Tibial nerve (tissue), 4 donors: ENCODE results near the gene FAHD1. TPM values are rescaled to one million over a fixed set of nuclear protein-coding genes. Genes with fewer than 3 reads are reported as not detected.

Experiments
- DNase-seq, 2 donors: peaks; one replicate each; pipeline ENCODE4 v3.0.0-alpha.2; 2019; ENCODE audit warnings: low spot score in 2 of 2
- H3K27ac ChIP-seq, 4 donors: fragments of 200-600 bp; sonication (generic) in 3 of 4; one replicate each; pipeline ENCODE4 v1.5.1; 2017 to 2019; ENCODE audit warnings: mild to moderate bottlenecking in 1 of 4
- H3K27me3 ChIP-seq, 2 donors: fragments of 200-600 bp; sonication (generic) in 1 of 2; one replicate each; pipeline versions ENCODE4 v1.5.1 to v1.6.0; 2017 to 2019
- H3K36me3 ChIP-seq, 3 donors: fragments of 200-600 bp; sonication (generic); one replicate each; pipeline ENCODE4 v1.5.1; 2018 to 2019
- H3K4me1 ChIP-seq, 4 donors: fragments of 200-600 bp; sonication (generic) in 3 of 4; one replicate each; pipeline ENCODE4 v1.5.1; 2017 to 2019
- H3K4me3 ChIP-seq, 4 donors: fragments of 200-600 bp; sonication (generic) in 3 of 4; one replicate each; pipeline ENCODE4 v1.5.1; 2017 to 2019; ENCODE audit warnings: mild to moderate bottlenecking in 1 of 4, moderate library complexity in 1 of 4
- H3K9me3 ChIP-seq, 4 donors: fragments of 200-600 bp; sonication (generic) in 3 of 4; one replicate each; pipeline ENCODE4 v1.5.1; 2017 to 2019
- EP300 ChIP-seq, 2 donors: sonication (generic); formaldehyde crosslinking; IDR thresholded peaks; one replicate each; pipeline ENCODE4 v1.6.1; 2017; ENCODE audit warnings: antibody characterized with exemption in 2 of 2, mild to moderate bottlenecking in 1 of 2
- POLR2A ChIP-seq, 2 donors: fragments of 450-650 bp; IDR thresholded peaks; one replicate each; pipeline ENCODE4 v1.6.1; 2017; ENCODE audit warnings: antibody characterized with exemption in 2 of 2, mild to moderate bottlenecking in 2 of 2, moderate library complexity in 2 of 2
- WGBS, 2 donors: methylation state at CpG; one replicate each; pipeline ENCODE4 v1.1.5; 2018; 5-methylcytosine and 5-hydroxymethylcytosine counted together
- total RNA-seq, 4 donors: library from RNA; depleted of rRNA; stranded (reverse); fragments of >200 nt; gene quantifications; one replicate each; pipeline ENCODE4 v1.1.0, GENCODE V29; 2016
- TF ChIP-seq, protein P1 (sequence below), 5 experiments: fragments of 200-600 bp in 3 of 5; fragments of 450-650 bp in 2 of 5; sonication (generic) in 3 of 5; IDR thresholded peaks; one replicate each; pipeline ENCODE4 v1.5.1; 2016 to 2019; ENCODE audit warnings: antibody characterized with exemption in 5 of 5, mild to moderate bottlenecking in 3 of 5, moderate library complexity in 2 of 5

The FAHD1 gene
- 10 to 100 TPM; 17.5 to 44.1 (median 33.7) TPM for total RNA-seq

DNA sequence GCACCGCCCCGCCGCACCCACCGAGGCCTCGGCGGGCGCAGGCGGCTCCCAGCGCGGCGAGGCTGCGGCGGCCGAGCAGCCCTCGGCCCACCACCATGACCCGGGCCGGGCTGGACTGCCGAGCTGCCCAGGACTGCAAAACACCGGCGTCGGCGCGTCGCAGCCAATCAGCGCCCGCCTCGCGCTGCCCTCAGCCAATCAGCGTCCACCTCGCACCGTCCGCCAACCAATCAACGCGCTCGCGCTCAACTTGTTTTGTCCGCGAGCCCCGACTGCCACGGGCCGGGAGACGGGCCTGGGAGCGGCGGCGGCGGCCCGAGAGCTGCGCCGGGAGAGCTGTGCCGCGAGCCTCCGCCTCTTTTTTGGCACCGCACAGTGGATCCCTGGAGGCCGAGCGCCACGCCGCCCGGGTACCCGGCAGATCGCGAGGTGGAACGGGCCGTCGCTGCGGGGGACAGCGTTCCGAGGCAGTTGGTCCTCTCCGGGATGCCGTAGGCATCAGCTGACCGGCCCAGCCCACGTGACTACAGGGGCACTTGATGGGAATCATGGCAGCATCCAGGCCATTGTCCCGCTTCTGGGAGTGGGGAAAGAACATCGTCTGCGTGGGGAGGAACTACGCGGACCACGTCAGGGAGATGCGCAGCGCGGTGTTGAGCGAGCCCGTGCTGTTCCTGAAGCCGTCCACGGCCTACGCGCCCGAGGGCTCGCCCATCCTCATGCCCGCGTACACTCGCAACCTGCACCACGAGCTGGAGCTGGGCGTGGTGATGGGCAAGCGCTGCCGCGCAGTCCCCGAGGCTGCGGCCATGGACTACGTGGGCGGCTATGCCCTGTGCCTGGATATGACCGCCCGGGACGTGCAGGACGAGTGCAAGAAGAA is at the start of gene FAHD1, which contains the start of gene HAGH:
Gene FAHD1, plus strand, starts transcription at position 516 of the 883 bp plus-strand sequence. Its CDS starts 33 bp downstream, at position 549.
Gene HAGH, minus strand, starts transcription at position 135 of the 883 bp plus-strand sequence. Its CDS starts 38 bp downstream, at position 97.
- Histone ChIP-seq H3K36me3 (peaks cover 0 to 40% (median 10%) of the 10 kb centered on the region in 3 donors), H3K4me1 (peaks cover 0 to 63% (median 23%) of the 10 kb centered on the region in 4 donors), H3K27ac (peak within 1 kb of the TSS; percentile 22 to 86 (median 75)), H3K27me3 (no peaks in the 10 kb centered on the region), H3K9me3 (no peaks in the 10 kb centered on the region), H3K4me3 (peak within 1 kb of the TSS; percentile 59 to 77 (median 71))
- 1% methylated on average over 27 to 73 of the region's 104 CpGs for WGBS, 2 donors
- TF ChIP-seq, protein P1, sequence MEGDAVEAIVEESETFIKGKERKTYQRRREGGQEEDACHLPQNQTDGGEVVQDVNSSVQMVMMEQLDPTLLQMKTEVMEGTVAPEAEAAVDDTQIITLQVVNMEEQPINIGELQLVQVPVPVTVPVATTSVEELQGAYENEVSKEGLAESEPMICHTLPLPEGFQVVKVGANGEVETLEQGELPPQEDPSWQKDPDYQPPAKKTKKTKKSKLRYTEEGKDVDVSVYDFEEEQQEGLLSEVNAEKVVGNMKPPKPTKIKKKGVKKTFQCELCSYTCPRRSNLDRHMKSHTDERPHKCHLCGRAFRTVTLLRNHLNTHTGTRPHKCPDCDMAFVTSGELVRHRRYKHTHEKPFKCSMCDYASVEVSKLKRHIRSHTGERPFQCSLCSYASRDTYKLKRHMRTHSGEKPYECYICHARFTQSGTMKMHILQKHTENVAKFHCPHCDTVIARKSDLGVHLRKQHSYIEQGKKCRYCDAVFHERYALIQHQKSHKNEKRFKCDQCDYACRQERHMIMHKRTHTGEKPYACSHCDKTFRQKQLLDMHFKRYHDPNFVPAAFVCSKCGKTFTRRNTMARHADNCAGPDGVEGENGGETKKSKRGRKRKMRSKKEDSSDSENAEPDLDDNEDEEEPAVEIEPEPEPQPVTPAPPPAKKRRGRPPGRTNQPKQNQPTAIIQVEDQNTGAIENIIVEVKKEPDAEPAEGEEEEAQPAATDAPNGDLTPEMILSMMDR (IDR thresholded peaks at IDR 0.05): peak in 2 of 5 experiments; percentile 23 to 72
- TF ChIP-seq EP300 (IDR thresholded peaks at IDR 0.05) (peak; percentile 75 to 98), POLR2A (IDR thresholded peaks at IDR 0.05) (peak in 1 of 2 donors; percentile 16)
- peak; percentile 88 to 92 for DNase-seq

- TF ChIP-seq, protein P1 (IDR thresholded peaks at IDR 0.05): no peak
- TF ChIP-seq EP300 (IDR thresholded peaks at IDR 0.05): no peak
- TF ChIP-seq POLR2A (IDR thresholded peaks at IDR 0.05): no peak
- peaks cover 0 to 55% (median 22%) of the 10 kb centered on the region in 4 donors for H3K4me1 ChIP-seq
- no peak overlapping the region for H3K4me3 ChIP-seq
- H3K36me3 ChIP-seq: peaks cover 0 to 64% (median 0%) of the 10 kb centered on the region in 3 donors
- H3K9me3 ChIP-seq: no peaks in the 10 kb centered on the region
- H3K27me3 ChIP-seq: no peaks in the 10 kb centered on the region
- 82 to 86% methylated on average over 12 to 28 of the region's 36 CpGs for WGBS, 2 donors
- no peak for DNase-seq
- no peak overlapping the region for H3K27ac ChIP-seq
Measured at GRCh38 chr16:1777375-1778199, 49.4 kb upstream of the FAHD1 start.

DNA sequence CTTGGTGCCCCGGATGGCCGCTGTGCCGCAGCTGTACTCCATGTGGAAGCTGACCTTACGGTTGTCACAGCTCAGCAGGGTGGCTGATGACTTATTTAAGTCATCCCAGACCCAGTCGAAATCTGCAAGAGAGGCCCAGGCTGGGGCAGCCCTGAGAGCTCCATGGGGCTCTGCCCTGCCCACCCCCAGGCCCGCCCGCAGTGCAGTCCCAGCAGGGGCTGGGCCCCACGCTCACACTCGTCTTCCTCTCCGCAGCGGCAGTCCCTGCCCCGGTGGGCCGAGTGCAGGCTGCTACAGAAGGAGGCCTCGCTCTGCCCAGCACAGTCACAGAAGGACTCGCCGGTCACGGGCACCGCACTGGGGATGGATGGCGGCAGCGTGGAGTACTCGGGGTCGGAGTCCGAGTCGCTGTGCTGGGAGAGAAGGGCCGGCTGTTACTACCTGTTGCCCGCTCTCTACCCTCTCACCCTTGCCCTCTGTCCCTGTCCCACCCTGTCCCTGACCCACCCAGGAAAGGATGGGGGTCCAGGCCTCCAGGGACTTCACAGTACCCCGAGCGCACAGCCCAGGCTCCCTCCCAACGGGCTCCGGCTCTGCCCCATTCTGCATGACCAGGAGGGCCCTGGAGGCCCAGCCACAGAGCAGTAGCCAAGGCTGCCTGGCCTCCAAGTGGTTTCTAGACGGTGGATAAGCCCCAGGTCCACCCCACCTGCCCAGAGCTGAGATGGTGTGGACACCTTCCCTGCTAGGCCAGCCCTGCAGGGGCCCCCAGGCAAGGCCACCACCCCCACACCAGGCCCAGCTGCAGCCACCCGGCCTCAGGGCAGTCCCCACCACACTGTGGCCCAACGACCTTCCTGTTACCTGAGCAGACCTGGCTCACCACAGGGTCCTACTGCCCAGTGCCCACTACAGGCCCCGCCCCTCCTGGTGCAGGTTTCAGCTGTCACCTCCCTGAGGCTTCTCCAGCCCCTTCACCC is 48.5 kb upstream of the FAHD1 start:
- Histone ChIP-seq H3K36me3 (peaks cover 0 to 64% (median 0%) of the 10 kb centered on the region in 3 donors), H3K9me3 (no peaks in the 10 kb centered on the region), H3K27ac (no peak overlapping the region), H3K27me3 (no peaks in the 10 kb centered on the region), H3K4me1 (peaks cover 0 to 58% (median 23%) of the 10 kb centered on the region in 4 donors), H3K4me3 (no peak overlapping the region)
- TF ChIP-seq, protein P1 (IDR thresholded peaks at IDR 0.05): no peak
- TF ChIP-seq POLR2A (IDR thresholded peaks at IDR 0.05) (no peak), EP300 (IDR thresholded peaks at IDR 0.05) (no peak)
- DNase-seq: no peak
- 76 to 82% methylated on average over 26 to 34 of the region's 34 CpGs for WGBS, 2 donors

GRCh38 chr16:1779234-1779701 is 47.7 kb upstream of the FAHD1 start:
- WGBS, 2 donors: 74 to 77% methylated on average over 6 to 8 of the region's 8 CpGs
- H3K9me3 ChIP-seq: no peaks in the 10 kb centered on the region

More at GRCh38 chr16:1779234-1779701, 47.7 kb upstream of the FAHD1 start:
- no peak overlapping the region for H3K27ac ChIP-seq
- no peak overlapping the region for H3K4me3 ChIP-seq
- no peak for DNase-seq
- TF ChIP-seq, protein P1 (IDR thresholded peaks at IDR 0.05): no peak
- no peak for TF ChIP-seq POLR2A (IDR thresholded peaks at IDR 0.05)
- no peak for TF ChIP-seq EP300 (IDR thresholded peaks at IDR 0.05)
- H3K27me3 ChIP-seq: no peaks in the 10 kb centered on the region
- H3K4me1 ChIP-seq: peaks cover 0 to 58% (median 24%) of the 10 kb centered on the region in 4 donors
- peaks cover 0 to 64% (median 0%) of the 10 kb centered on the region in 3 donors for H3K36me3 ChIP-seq
